Glutamatergic neuron (in vitro differentiated cells): ENCODE results near the gene AGPAT4. TPM values are rescaled to one million over a fixed set of nuclear protein-coding genes. Genes with fewer than 3 reads are reported as not detected.
"Not testable (repeated sequence)": the region's sequence is repeated elsewhere in the genome, so short reads cannot be mapped to it uniquely, and the experiment has no call there.

ENCODE experiments used
- DNase-seq: peaks from one replicate; pipeline ENCODE4 v3.0.0; 2022
- H3K27ac Mint-ChIP-seq: one replicate; pipeline ENCODE4 v1.8.0; 2020; ENCODE audit warnings: mild to moderate bottlenecking, mixed read lengths, inconsistent platforms; ENCODE audit not compliant: unreplicated experiment
- H3K27me3 Mint-ChIP-seq: one replicate; pipeline ENCODE4 v1.8.0; 2020; ENCODE audit warnings: mild to moderate bottlenecking, moderate library complexity, mixed read lengths, inconsistent platforms; ENCODE audit not compliant: unreplicated experiment
- H3K36me3 Mint-ChIP-seq: one replicate; pipeline ENCODE4 v1.8.0; 2020; ENCODE audit warnings: mild to moderate bottlenecking, mixed read lengths, inconsistent platforms; ENCODE audit not compliant: unreplicated experiment
- H3K4me1 Mint-ChIP-seq: one replicate; pipeline ENCODE4 v1.8.0; 2020; ENCODE audit warnings: mild to moderate bottlenecking, low read depth, mixed read lengths, inconsistent platforms; ENCODE audit not compliant: unreplicated experiment
- H3K4me3 Mint-ChIP-seq: one replicate; pipeline ENCODE4 v1.8.0; 2020; ENCODE audit warnings: mild to moderate bottlenecking, mixed read lengths, inconsistent platforms; ENCODE audit not compliant: unreplicated experiment
- H3K9me3 Mint-ChIP-seq: one replicate; pipeline ENCODE4 v1.8.0; 2020; ENCODE audit warnings: mild to moderate bottlenecking, moderate library complexity, mixed read lengths, inconsistent platforms; ENCODE audit not compliant: unreplicated experiment
- CTCF ChIP-seq: fragments of 200-600 bp; sonication (generic); IDR thresholded peaks from one replicate; pipeline ENCODE4 v1.5.0; 2021; ENCODE audit not compliant: partially characterized antibody, unreplicated experiment
- total RNA-seq: library from RNA; stranded (reverse); fragmentation: NEBNext Ultra II Directional; extraction: Animal tissue kit (Norgen Biotek cat#: 25700); gene quantifications from one replicate; pipeline ENCODE4 v1.2.1, GENCODE V29; 2021; ENCODE audit not compliant: unreplicated experiment

The AGPAT4 gene
- total RNA-seq, 1 donor from 2014 or later = 90.2 TPM

- Mint-ChIP-seq H3K27ac (no peak overlapping the region), H3K36me3 (peaks cover 5% of the 10 kb centered on the region), H3K4me3 (no peak overlapping the region)
Observed at GRCh38 chr6:161313940-161314509, 40.2 kb upstream of the AGPAT4 start.

DNA sequence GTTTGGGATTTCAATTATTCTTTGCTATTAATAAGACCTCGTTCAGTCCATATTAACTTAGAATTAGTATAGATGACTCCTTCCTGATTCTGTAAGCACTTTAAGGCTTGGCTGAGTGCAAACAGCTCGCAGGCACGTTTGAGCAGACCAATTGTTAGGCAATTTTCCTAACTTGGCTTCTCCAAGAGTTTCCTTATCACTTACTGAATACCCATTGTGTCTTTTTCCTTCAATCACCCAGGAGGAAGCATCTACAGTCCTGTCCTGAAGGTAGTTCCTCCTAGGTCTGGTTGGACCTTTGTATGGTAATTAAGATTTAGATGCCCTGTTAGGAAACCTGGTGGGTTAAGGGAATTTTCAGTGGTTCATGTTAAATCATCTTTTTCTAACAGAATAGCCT lies 39.6 kb upstream of the AGPAT4 start:
- DNase-seq, H3K27me3 Mint-ChIP-seq, H3K36me3 Mint-ChIP-seq, H3K9me3 Mint-ChIP-seq, H3K4me1 Mint-ChIP-seq, H3K27ac Mint-ChIP-seq, H3K4me3 Mint-ChIP-seq: not testable (repeated sequence)

More at GRCh38 chr6:161313940-161314509, 40.2 kb upstream of the AGPAT4 start:
- no peak for DNase-seq
- TF ChIP-seq CTCF = no peak
- peaks cover 2% of the 10 kb centered on the region for H3K9me3 Mint-ChIP-seq
- no peaks in the 10 kb centered on the region for H3K27me3 Mint-ChIP-seq
- H3K4me1 Mint-ChIP-seq = no peaks in the 10 kb centered on the region

- not testable (repeated sequence) for H3K27ac Mint-ChIP-seq, H3K27me3 Mint-ChIP-seq, DNase-seq, H3K4me1 Mint-ChIP-seq, H3K9me3 Mint-ChIP-seq, H3K4me3 Mint-ChIP-seq, H3K36me3 Mint-ChIP-seq
Observed at GRCh38 chr6:161309774-161310173, 35.9 kb upstream of the AGPAT4 start.

DNA sequence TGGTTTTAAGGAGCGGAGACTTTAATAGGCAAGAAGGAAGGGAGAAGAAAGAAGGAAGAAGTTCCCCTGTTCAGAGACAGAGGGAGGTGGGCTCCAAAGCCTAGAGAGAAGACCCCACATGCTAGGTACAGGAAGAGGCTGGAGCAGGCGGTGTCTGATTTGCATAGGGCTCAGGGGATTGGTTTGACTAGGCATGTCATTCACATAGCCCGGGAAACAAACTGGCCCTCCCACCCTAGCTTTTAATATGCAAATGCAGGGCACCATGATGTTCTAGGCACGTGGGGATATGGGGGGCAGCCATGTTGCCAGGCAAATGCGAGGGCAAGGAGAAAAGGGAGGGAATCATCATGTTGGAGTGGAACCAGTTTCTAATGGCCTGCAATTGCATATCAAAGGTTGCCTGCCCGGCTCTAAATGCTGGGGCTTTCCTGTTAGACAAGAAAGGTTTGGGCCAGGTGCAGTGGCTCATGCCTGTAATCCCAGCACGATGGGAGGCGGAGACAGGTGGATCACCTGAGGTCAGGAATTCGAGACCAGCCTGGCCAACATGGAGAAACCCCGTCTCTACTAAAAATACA lies 34.3 kb upstream of the AGPAT4 start:
- H3K9me3 Mint-ChIP-seq = no peaks in the 10 kb centered on the region
- no peak overlapping the region for H3K27ac Mint-ChIP-seq
- no peaks in the 10 kb centered on the region for H3K4me1 Mint-ChIP-seq
- H3K27me3 Mint-ChIP-seq = no peaks in the 10 kb centered on the region
- no peak for DNase-seq
- H3K36me3 Mint-ChIP-seq = peaks cover 5% of the 10 kb centered on the region
- no peak for TF ChIP-seq CTCF
- H3K4me3 Mint-ChIP-seq = no peak overlapping the region

DNA sequence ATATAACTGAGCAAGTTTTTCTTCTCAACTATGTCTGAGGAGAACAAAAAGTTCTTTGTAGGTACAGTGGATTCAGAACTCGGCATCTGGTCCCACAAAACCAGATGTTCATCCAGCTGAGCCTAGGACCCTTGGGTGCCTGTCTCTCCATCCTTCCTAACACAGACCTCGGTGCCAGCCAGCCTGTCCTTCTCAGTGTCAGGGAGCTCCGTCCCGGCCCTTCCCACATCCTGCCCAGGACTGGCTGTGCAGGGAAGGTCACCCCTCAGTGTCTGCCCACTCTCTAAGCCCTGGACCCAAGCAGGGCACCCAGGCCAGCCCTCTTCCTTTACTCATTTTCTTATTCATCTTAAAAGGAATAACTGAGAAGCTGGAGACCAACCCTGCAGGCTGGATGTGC lies 32.0 kb upstream of the AGPAT4 start:
- Mint-ChIP-seq H3K27ac (no peak overlapping the region), H3K4me3 (no peak overlapping the region), H3K9me3 (no peaks in the 10 kb centered on the region), H3K36me3 (peaks cover 5% of the 10 kb centered on the region), H3K27me3 (no peaks in the 10 kb centered on the region), H3K4me1 (no peaks in the 10 kb centered on the region)
- no peak for TF ChIP-seq CTCF
- DNase-seq = no peak

- Mint-ChIP-seq H3K9me3 (no peaks in the 10 kb centered on the region), H3K36me3 (peaks cover 5% of the 10 kb centered on the region), H3K27ac (no peak overlapping the region), H3K4me1 (no peaks in the 10 kb centered on the region), H3K27me3 (no peaks in the 10 kb centered on the region), H3K4me3 (no peak overlapping the region)
- DNase-seq = no peak
- no peak for TF ChIP-seq CTCF
Observed at GRCh38 chr6:161303628-161304340, 29.9 kb upstream of the AGPAT4 start.
